CD4-positive, CD25-positive, alpha-beta regulatory T cell (primary cell): Measurements from ENCODE around the gene CCDC85B. TPM values are rescaled to one million over a fixed set of nuclear protein-coding genes. Genes with fewer than 3 reads are reported as not detected.

ENCODE experiments used
- ATAC-seq, 2 donors: fragments of 150-1000 bp; cut with Tn5 transposase; one replicate each; pipeline ENCODE4 v1.10.0; 2021; ENCODE audit warnings: low read depth in 2 of 2, moderate number of reproducible peaks in 2 of 2, moderate library complexity in 1 of 2
- DNase-seq, 3 donors: peaks; one replicate each; pipeline versions ENCODE4 v3.0.0 to v3.0.0-alpha.2; 2012 to 2022; ENCODE audit warnings: mixed read lengths in 1 of 3
- H3K27ac ChIP-seq: one replicate; pipeline ENCODE4 v1.7.0; 2013; ENCODE audit warnings: mild to moderate bottlenecking, low read length; ENCODE audit not compliant: insufficient read depth, poor library complexity, severe bottlenecking
- H3K27me3 ChIP-seq: one replicate; pipeline ENCODE4 v1.7.0; 2013; ENCODE audit warnings: low read length; ENCODE audit not compliant: control insufficient read depth, insufficient read depth
- H3K36me3 ChIP-seq: one replicate; pipeline ENCODE4 v1.7.0; 2013; ENCODE audit warnings: mild to moderate bottlenecking, low read length, moderate library complexity; ENCODE audit not compliant: control insufficient read depth, insufficient read depth
- H3K4me1 ChIP-seq: 2 replicates; pipeline ENCODE4 v1.7.0; 2013; ENCODE audit warnings: mild to moderate bottlenecking, low read length; ENCODE audit not compliant: insufficient read depth, control insufficient read depth, poor library complexity, severe bottlenecking
- H3K4me3 ChIP-seq: one replicate; pipeline ENCODE4 v1.7.0; 2013; ENCODE audit warnings: low read depth, mild to moderate bottlenecking, low read length, moderate library complexity
- H3K9me3 ChIP-seq, 2 experiments: 1 replicate in 1 of 2; 2 replicates in 1 of 2; pipeline ENCODE4 v1.7.0; 2013; ENCODE audit warnings: low read length in 2 of 2, mild to moderate bottlenecking in 1 of 2, moderate library complexity in 1 of 2; ENCODE audit not compliant: control insufficient read depth in 2 of 2
- H3K27ac Mint-ChIP-seq, 3 donors: one replicate each; pipeline ENCODE4 v1.8.0; 2020 to 2022; ENCODE audit warnings: mild to moderate bottlenecking in 3 of 3, mixed read lengths in 3 of 3, moderate library complexity in 2 of 3
- H3K27me3 Mint-ChIP-seq: one replicate; pipeline ENCODE4 v1.8.0; 2022; ENCODE audit warnings: mild to moderate bottlenecking, mixed read lengths
- H3K36me3 Mint-ChIP-seq: one replicate; pipeline ENCODE4 v1.8.0; 2020; ENCODE audit warnings: mixed read lengths
- H3K4me1 Mint-ChIP-seq, 4 donors: one replicate each; pipeline ENCODE4 v1.8.0; 2020 to 2022; ENCODE audit warnings: mixed read lengths in 4 of 4, mild to moderate bottlenecking in 1 of 4
- H3K4me3 Mint-ChIP-seq, 4 donors: one replicate each; pipeline ENCODE4 v1.8.0; 2020 to 2022; ENCODE audit warnings: mild to moderate bottlenecking in 4 of 4, mixed read lengths in 4 of 4, moderate library complexity in 3 of 4
- H3K9me3 Mint-ChIP-seq, 7 donors: one replicate each; pipeline ENCODE4 v1.8.0; 2020 to 2022; ENCODE audit warnings: mixed read lengths in 7 of 7, mild to moderate bottlenecking in 3 of 7, moderate library complexity in 2 of 7
- polyA plus RNA-seq, 4 donors: library from polyadenylated mRNA; unstranded; fragments of 300-500 nt; fragmentation: Illumina TruSeq; gene quantifications; one replicate each; pipeline ENCODE4 v1.2.3, GENCODE V29; 2021
- total RNA-seq: library from RNA; stranded (reverse); gene quantifications from one replicate; pipeline ENCODE4 v1.2.3, GENCODE V29; 2022

The CCDC85B gene
- total and polyA plus RNA-seq, 5 donors from 2014 or later = 20.7 to 74.0 (median 62.1) TPM

DNA sequence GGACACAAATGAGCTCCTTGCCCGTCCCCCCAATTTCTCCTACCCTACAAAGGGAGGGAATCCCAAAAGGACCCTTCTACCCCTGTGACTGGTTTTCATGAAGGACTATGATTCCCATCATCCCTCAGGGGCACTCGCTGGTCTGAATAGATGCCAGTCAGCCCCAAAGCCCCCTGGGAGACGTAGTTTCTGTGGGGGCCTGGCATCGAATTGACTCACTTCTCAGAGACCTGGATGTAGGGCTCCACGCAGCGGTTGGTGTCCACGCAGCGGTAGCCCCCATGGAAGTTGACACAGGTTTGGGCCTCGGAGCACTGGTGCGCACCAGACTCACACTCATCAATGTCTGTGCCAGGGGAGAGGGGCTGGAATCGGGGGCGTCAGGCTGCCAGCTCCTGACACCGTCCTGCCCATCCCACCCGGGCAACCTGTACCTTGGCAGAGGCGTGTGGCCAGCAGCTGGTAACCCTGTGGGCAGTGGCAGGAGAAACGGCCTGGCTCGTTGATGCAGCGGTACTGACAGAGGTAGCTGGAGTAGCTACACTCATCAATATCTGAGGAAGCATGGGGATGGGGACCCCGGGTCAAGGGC, 22.3 kb upstream of the CCDC85B start:
- Histone ChIP-seq H3K27ac (no peak overlapping the region), H3K36me3 (peaks cover 29% of the 10 kb centered on the region), H3K4me3 (no peak overlapping the region), H3K4me1 (peaks cover 8% of the 10 kb centered on the region), H3K27me3 (no peaks in the 10 kb centered on the region), H3K9me3 (no peaks in the 10 kb centered on the region)
- Mint-ChIP-seq H3K4me1 (peaks cover 0 to 14% (median 6%) of the 10 kb centered on the region in 4 donors), H3K27me3 (peaks cover 7% of the 10 kb centered on the region), H3K36me3 (peaks cover 3% of the 10 kb centered on the region), H3K4me3 (peak overlapping the region in 1 of 4 donors; percentile 69), H3K27ac (no peak overlapping the region), H3K9me3 (no peaks in the 10 kb centered on the region)
- DNase-seq (peak in 1 of 3 donors; percentile 39), ATAC-seq (peak in 1 of 2 donors; percentile 54)

DNA sequence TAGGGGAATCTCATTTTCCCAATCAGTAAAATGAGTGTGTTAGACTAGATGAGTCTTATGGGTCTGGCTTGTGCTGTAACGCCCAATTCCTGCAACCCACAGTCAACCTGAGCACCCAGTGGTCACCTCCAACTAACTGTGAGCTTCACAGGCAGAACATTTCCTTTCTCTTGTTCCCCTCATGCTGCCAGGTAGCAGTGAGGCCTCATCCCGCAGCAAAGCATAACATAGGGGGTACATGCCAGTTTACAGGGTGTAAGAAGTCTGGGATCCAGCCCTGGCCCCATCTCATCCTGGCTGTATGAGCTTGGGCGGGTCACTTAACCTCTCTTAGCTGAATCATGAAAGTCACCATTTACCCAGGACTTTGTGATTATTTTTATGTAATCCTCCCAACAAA, 21.6 kb upstream of the CCDC85B start:
- no peak for DNase-seq
- ATAC-seq = no peak
- no peaks in the 10 kb centered on the region for H3K9me3 Mint-ChIP-seq
- Histone ChIP-seq H3K4me1 (peaks cover 14% of the 10 kb centered on the region), H3K9me3 (no peaks in the 10 kb centered on the region), H3K36me3 (peaks cover 23% of the 10 kb centered on the region), H3K27ac (no peak overlapping the region), H3K4me3 (no peak overlapping the region), H3K27me3 (no peaks in the 10 kb centered on the region)
- H3K4me1 Mint-ChIP-seq = peaks cover 0 to 21% (median 9%) of the 10 kb centered on the region in 4 donors
- peaks cover 3% of the 10 kb centered on the region for H3K36me3 Mint-ChIP-seq
- H3K27ac Mint-ChIP-seq = peak overlapping the region in 1 of 3 donors; percentile 67
- H3K27me3 Mint-ChIP-seq = peaks cover 11% of the 10 kb centered on the region
- peak overlapping the region in 1 of 4 donors; percentile 80 for H3K4me3 Mint-ChIP-seq

DNA sequence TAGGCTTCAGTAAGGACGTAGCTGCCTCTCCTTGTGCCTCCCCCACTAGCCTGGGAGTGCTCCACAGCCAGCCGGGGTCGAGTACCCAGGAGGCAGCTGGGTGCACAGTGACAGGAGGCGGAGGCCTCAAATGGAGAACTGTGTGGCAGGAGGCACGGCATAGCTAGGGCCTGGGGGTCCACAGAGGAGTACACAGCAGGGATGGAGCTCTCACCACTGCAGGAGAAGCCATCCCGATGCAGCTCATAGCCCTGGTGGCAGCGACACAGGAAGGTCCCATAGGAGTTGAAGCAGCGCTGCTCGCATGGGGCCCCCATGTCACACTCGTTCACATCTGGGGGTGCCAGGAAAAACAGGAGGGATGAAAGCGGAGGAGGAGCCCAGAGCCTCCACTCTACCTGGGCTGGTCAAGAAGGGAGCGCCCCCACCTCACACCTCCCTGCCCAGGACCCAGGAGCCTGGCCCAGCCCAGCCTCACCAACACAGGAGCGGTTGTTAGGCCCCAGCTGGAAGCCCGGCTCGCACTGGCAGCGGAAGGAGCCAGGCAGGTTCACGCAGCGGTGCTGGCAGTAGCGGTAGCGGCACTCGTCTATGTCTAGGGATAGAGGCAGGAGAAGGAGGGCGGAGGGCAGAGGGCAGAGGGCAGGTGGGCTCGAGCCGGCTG, 20.7 kb upstream of the CCDC85B start:
- Mint-ChIP-seq H3K27ac (peak overlapping the region in 1 of 3 donors; percentile 90), H3K4me3 (peak overlapping the region in 3 of 4 donors; percentile 63 to 80 (median 65))
- H3K27ac ChIP-seq = no peak overlapping the region

DNA sequence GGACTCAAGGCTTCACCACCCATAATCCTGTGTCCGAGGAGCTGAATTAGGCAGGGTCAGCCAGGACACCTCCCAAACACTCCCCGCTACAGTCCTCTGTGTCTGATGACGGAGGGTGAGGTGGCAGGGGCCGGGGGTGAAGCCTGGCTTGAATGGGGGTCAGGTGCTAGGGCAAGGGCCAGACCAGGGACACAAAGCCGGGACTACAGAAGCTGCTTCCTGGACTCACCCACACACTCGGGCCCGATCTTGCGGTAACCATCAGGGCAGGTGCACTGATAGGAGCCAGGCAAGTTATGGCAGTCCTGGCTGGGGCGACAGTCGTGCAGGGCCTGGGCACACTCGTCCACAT, 20.2 kb upstream of the CCDC85B start:
- H3K27me3 Mint-ChIP-seq = peaks cover 11% of the 10 kb centered on the region
- no peak overlapping the region for H3K27ac ChIP-seq

More for the DNA sequence above, 20.7 kb upstream of the CCDC85B start:
- DNase-seq = no peak
- Mint-ChIP-seq H3K4me1 (peaks cover 0 to 24% (median 10%) of the 10 kb centered on the region in 4 donors), H3K9me3 (no peaks in the 10 kb centered on the region), H3K36me3 (peaks cover 3% of the 10 kb centered on the region), H3K27me3 (peaks cover 11% of the 10 kb centered on the region)
- H3K27me3 ChIP-seq = no peaks in the 10 kb centered on the region
- no peak overlapping the region for H3K4me3 ChIP-seq
- H3K36me3 ChIP-seq = peaks cover 14% of the 10 kb centered on the region
- no peak for ATAC-seq
- H3K4me1 ChIP-seq = peaks cover 16% of the 10 kb centered on the region
- H3K9me3 ChIP-seq = no peaks in the 10 kb centered on the region

DNA sequence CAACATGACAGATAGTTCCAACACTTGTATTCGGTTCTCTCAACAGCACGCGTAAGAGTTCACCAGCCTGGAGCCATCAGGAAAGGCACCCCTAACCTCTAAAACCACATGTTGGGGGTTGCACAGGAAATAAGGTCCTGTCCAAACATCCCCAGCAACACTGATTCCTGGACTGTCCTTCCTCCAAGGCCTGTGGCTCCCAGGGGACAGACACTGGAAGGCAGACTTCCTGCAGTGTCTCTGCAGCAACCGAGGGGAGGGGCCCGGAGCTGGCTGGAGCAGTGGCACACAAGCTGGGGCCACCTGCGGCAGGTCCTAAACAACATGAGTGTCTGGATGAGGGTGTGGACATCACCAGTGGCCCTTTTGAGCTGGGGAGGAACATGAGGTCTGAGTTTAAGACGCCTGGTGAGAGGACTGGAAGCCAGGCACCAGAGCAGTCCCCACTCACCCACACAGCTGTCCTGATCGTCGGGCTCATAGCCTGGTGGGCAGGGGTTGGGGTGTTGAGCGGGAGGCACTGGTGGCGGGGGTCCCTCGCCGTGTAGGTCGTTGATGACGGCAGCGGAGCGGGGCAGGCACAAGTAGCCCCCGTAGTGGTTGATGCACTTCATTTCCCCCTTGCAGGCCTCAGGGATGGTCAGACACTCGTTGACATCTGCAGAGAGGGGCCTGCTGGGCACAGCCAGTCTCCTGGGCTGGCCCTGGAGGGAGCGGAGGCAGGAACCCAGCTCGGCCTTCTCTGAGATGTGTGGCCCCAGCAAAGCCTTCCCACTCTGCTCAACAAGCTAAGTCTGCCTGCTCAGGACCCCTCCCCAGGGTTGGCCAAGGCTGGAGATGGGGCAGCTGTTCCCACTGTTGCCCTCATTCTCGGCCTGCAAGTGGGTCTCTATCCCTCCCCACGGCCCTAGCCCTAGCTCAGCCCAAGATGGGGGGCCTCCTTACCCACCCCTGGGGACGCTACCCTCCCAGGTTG, 19.5 kb upstream of the CCDC85B start:
- Mint-ChIP-seq H3K4me3 (peak overlapping the region in 2 of 4 donors; percentile 66 to 75), H3K27ac (peak overlapping the region in 1 of 3 donors; percentile 20), H3K4me1 (peaks cover 0 to 24% (median 10%) of the 10 kb centered on the region in 4 donors), H3K36me3 (no peaks in the 10 kb centered on the region), H3K9me3 (no peaks in the 10 kb centered on the region), H3K27me3 (peaks cover 11% of the 10 kb centered on the region)
- Histone ChIP-seq H3K4me1 (peaks cover 16% of the 10 kb centered on the region), H3K27ac (no peak overlapping the region), H3K27me3 (no peaks in the 10 kb centered on the region), H3K4me3 (no peak overlapping the region), H3K36me3 (peaks cover 4% of the 10 kb centered on the region), H3K9me3 (no peaks in the 10 kb centered on the region)
- DNase-seq (no peak), ATAC-seq (no peak)

More for the DNA sequence above, 20.2 kb upstream of the CCDC85B start:
- H3K4me3 Mint-ChIP-seq = peak overlapping the region in 1 of 4 donors; percentile 75
- H3K36me3 Mint-ChIP-seq = no peaks in the 10 kb centered on the region
- ATAC-seq (no peak), DNase-seq (no peak)
- peaks cover 0 to 24% (median 10%) of the 10 kb centered on the region in 4 donors for H3K4me1 Mint-ChIP-seq
- Histone ChIP-seq H3K27me3 (no peaks in the 10 kb centered on the region), H3K36me3 (peaks cover 9% of the 10 kb centered on the region), H3K9me3 (no peaks in the 10 kb centered on the region), H3K4me3 (no peak overlapping the region), H3K4me1 (peaks cover 16% of the 10 kb centered on the region)
- H3K9me3 Mint-ChIP-seq = no peaks in the 10 kb centered on the region
- peak overlapping the region in 1 of 3 donors; percentile 90 for H3K27ac Mint-ChIP-seq

DNA sequence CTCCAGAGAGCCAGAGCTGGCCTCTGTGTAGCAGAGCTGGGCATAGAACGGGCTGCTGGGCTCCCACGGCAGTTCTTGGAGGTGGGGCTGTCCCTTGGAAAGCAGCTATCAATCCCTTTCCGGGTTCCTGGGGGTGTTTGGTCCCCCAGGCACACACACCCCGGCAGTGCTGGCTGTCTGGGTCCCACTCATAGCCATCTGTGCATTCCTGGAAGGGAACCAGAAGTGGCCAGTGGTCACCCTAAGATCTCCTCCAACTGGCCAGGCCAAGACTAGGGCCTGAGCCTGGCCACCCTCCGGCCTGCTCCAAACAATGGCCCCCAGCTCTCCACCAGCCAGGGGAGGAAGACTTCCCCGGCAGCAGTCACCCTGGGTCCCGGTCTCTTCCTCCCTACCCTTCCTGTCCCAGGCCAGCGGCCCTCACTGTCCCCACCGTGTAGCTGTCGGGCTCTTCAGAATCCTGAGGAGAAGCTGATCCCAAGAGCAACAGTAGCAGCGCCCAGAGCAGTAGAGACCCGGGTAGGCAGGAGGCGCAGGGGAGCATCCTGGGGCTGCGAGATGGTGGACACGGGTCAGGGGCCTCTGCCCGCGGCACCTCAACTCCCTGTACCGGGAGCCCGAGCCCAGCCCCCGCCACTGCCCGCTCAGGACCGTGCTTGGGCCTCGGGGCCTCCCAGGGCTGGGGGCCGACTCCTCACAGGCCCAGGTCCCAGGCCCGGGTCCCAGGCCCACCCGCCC, 18.5 kb upstream of the CCDC85B start:
- H3K4me3 Mint-ChIP-seq = peak overlapping the region in 3 of 4 donors; percentile 44 to 81 (median 52)
- peaks cover 16% of the 10 kb centered on the region for H3K4me1 ChIP-seq
- DNase-seq (no peak), ATAC-seq (no peak)
- peaks cover 2% of the 10 kb centered on the region for H3K36me3 ChIP-seq
- H3K36me3 Mint-ChIP-seq = no peaks in the 10 kb centered on the region
- H3K27ac Mint-ChIP-seq = peak overlapping the region in 2 of 3 donors; percentile 26 to 32
- H3K27ac ChIP-seq = no peak overlapping the region
- peaks cover 11% of the 10 kb centered on the region for H3K27me3 Mint-ChIP-seq
- peaks cover 0 to 27% (median 10%) of the 10 kb centered on the region in 4 donors for H3K4me1 Mint-ChIP-seq
- H3K9me3 ChIP-seq = no peaks in the 10 kb centered on the region
- no peak overlapping the region for H3K4me3 ChIP-seq
- H3K9me3 Mint-ChIP-seq = no peaks in the 10 kb centered on the region
- no peaks in the 10 kb centered on the region for H3K27me3 ChIP-seq
